Measurements from ENCODE around the gene ARID5B.

- TF ChIP-seq CTCF (IDR thresholded peaks at IDR 0.05) (no peak), EZH2 (IDR thresholded peaks at IDR 0.05; ENCODE audit: borderline replicate concordance, insufficient read depth, low read depth, low read length, poor library complexity, severe bottlenecking) (no peak)
Observed at GRCh38 chr10:61869041-61869675, 32.3 kb upstream of the ARID5B start.

Data from B cell (primary cell).